GM10248 (cell line): ENCODE data around the gene AQP10.

ENCODE experiments used
- CTCF ChIA-PET: fragments of 300-600 bp; sonication (Branson Sonifier 250); formaldehyde crosslinking; extraction: SDS; loops from one replicate; lab custom pipeline; 2021; ENCODE audit warnings: antibody characterized with exemption; lab: Yijun Ruan, JAX
- POLR2A ChIA-PET: fragments of 350-650 bp; sonication (Branson Sonifier 250); formaldehyde crosslinking; extraction: SDS; loops from one replicate; lab custom pipeline; 2020; ENCODE audit warnings: antibody characterized with exemption; lab: Yijun Ruan, JAX
- DNase-seq: peaks from one replicate; pipeline ENCODE4 v3.0.0; 2012; ENCODE audit errors: extremely low spot score
- TF ChIP-seq, protein P1 (sequence below): IDR thresholded peaks from 2 replicates; pipeline ENCODE4 v1.5.1; 2012; ENCODE audit warnings: mild to moderate bottlenecking, low read depth; ENCODE audit errors: extremely low read depth, missing control alignments, control extremely low read depth

Gene AQP10

DNA sequence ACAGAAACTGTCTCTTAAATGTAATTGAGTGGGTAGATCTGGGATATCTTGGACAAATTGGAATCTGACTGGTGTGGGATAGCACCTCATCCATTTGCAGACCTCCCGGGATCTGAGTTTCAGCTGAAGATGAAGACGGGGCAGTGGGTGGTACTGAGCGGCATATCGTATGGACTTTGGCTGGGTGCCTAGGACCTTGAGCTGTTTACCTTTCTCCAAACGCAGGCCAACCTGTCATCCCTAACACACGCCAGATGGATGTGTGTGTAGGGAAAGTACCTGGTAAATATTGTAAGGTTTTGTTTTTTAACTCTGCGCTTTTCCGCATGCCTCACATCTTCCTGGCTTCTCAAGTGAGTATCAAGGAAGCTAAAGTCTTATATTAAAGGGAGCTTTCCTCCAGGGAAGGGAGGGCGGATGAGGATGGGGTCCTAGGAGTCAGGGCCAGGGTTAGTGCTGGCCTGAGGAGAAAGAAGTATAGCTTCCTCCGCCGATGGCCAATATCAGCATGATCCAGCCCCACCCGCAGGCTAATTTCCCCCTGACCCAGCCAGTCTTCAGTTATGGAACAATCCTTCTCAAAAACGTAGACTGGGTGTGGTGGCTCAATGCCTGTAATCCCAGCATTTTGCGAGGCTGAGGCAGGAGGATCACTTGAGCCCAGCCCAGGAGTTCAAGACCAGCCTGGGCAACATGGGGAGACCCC, 30.6 kb downstream of the AQP10 start:
- TF ChIP-seq, protein P1, sequence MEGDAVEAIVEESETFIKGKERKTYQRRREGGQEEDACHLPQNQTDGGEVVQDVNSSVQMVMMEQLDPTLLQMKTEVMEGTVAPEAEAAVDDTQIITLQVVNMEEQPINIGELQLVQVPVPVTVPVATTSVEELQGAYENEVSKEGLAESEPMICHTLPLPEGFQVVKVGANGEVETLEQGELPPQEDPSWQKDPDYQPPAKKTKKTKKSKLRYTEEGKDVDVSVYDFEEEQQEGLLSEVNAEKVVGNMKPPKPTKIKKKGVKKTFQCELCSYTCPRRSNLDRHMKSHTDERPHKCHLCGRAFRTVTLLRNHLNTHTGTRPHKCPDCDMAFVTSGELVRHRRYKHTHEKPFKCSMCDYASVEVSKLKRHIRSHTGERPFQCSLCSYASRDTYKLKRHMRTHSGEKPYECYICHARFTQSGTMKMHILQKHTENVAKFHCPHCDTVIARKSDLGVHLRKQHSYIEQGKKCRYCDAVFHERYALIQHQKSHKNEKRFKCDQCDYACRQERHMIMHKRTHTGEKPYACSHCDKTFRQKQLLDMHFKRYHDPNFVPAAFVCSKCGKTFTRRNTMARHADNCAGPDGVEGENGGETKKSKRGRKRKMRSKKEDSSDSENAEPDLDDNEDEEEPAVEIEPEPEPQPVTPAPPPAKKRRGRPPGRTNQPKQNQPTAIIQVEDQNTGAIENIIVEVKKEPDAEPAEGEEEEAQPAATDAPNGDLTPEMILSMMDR: no peak

DNA sequence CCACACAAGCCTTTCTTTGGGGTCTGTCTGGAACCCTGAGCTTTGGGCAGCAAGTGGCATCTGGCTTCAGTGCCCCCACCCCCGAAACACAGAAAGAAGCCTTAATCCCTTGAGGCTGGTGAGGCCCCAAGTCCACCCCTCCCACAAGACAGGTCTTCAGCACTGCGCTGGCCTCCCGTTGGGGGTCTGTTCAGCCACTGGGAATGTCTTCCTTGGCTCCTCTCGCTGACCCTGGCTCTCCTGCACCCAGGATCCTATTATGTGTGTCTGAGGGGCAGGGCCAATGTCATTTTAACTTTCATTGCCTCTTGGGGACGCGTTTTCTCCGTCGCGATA, 31.3 kb downstream of the AQP10 start:
- no peak for DNase-seq
- TF ChIP-seq, protein P1: no peak
- ChIA-PET POLR2A (no interaction called here), CTCF (interaction anchor here (1.2 to 13.8 kb wide), 7 partner anchors 9 to 194 kb away, joined by 3 to 211 read pairs (median 6); partner anchors contain the start of gene ATP8B2)

More for the DNA sequence above, 30.6 kb downstream of the AQP10 start:
- CTCF ChIA-PET: interaction anchor here (0.9 to 13.8 kb wide), 7 partner anchors 9 to 195 kb away, joined by 3 to 211 read pairs (median 4); partner anchors contain the start of gene ATP8B2
- no peak for DNase-seq
- POLR2A ChIA-PET: no interaction called here

DNA sequence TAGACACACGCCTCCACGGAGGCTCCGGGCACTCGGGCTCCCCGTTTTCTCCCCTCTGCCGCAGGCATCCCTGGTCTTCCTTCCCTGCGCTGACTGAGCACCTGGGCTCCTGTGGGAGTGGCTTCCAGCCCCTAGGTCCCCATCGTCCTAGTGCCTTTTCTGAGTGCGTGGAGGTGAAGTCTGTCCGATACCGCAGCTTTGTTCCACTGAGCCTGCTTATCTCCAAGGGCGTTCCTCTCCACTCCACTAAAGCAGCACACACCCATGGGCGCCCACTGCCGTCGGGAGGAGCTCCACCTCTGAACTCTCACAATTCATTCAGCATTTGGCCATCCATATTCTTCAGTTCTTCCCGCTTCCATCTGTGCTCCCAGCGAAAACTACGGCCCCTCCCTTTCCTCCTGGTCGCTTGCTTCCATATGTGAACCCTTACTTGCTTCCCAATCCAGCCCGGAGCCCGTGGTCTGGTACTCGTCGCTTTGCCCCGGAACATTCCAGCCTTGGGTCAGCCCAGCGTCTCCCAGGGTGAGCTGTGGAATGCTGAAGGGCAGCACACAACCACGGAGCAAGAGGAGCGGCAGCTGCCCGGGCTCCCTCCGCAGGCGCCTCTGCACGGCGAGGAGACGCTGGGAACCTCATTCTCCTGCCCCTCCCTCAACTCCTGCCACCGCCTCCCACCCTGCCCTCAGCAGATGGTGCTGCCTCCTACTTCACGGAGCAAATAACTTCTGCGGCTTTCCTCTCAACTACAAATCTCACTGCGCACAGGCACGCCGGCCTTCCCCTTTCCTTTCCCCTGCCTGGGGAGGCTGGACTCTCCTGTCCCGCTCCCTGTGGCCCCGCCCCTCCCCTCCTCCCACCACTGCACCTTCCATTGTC, 31.9 kb downstream of the AQP10 start:
- peak; percentile 60 for DNase-seq
- ChIA-PET POLR2A (interaction anchor here (0.6 kb wide), 1 partner anchor 110 kb away, joined by 3 read pairs; no protein-coding TSS in a partner anchor), CTCF (interaction anchor here (0.9 to 13.8 kb wide), 10 partner anchors 10 to 194 kb away, joined by 3 to 211 read pairs (median 4); partner anchors contain the start of genes ATP8B2 and HAX1)
- TF ChIP-seq, protein P1: peak; percentile 22

DNA sequence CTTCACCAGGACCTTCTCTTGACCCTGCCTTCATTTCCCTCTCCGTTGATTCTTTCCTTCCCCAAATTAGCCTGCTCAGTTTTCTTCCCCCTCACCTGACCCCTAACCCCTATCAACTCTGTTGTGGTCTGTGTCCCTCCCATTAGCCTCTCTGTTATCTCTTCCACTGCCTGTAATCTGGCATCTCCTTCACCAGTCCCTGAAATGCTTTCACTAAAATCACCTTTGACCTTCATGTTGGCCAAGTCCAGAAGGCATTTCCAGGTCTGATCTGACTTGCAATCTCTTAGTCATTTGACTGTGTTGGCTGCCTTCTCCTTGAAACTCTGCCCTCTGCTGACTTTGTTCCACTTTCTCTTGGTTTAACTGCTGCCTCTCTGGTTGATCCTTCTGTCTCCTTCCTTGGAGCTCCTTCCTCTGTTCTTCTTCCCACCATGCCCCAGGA, 32.6 kb downstream of the AQP10 start:
- peak; percentile 58 for DNase-seq
- POLR2A ChIA-PET: interaction anchor here (0.6 kb wide), 1 partner anchor 110 kb away, joined by 3 read pairs; no protein-coding TSS in a partner anchor

DNA sequence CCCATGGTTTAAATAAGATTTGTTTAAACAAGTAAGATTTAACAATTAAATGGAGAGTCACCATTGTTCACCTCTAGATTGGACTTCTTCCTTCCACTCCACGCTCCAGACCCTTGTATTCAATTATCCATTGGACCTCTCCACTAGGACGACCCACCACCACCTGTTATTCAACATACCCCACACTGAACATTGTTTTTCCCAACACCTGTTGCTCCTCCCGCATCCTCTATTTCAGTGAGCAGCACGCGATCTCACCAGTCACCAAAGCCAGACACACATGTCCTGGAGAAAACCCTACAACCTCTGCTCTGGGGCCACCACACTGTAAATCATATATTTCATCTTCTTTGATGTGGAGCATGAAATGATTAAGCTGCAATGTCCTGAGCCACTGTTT, 33.1 kb downstream of the AQP10 start:
- POLR2A ChIA-PET: no interaction called here
- CTCF ChIA-PET: interaction anchor here (0.9 to 13.8 kb wide), 6 partner anchors 23 to 117 kb away, joined by 3 to 211 read pairs (median 4); partner anchors contain the start of genes ATP8B2 and HAX1

More for the DNA sequence above, 32.6 kb downstream of the AQP10 start:
- CTCF ChIA-PET: interaction anchor here (0.9 to 13.8 kb wide), 9 partner anchors 11 to 154 kb away, joined by 3 to 211 read pairs (median 4); partner anchors contain the start of genes ATP8B2 and HAX1
- TF ChIP-seq, protein P1: peak; percentile 31

DNA sequence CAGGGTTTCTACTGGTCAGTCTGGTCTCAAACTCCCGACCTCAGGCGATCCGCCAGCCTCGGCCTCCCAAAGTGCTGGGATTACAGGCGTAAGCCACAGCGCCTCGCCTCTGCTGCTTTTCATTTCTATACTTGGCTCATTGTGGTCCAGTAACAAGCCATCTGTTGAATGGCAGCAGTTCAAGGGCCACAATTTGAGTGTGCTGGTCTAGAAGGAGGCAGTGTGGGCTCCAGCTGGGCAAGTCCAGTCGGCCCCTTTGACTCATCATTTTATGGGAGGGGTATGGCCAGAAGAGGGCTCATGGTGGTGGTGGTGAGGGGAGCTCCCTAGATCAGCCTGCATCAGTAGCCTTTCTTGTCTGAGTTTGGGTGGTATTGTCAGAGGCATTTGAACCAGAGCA, 37.6 kb downstream of the AQP10 start:
- ChIA-PET CTCF (interaction anchor here (3.2 kb wide), 1 partner anchor 23 kb away, joined by 10 read pairs; no protein-coding TSS in a partner anchor), POLR2A (no interaction called here)
- TF ChIP-seq, protein P1: no peak
- DNase-seq: no peak

More for the DNA sequence above, 33.1 kb downstream of the AQP10 start:
- peak; percentile 4 for DNase-seq
- TF ChIP-seq, protein P1: no peak
